LNCAP (cell line): ENCODE data around the gene SERTAD1.

Source experiments
- CTCF ChIP-seq: fragments of 450-650 bp; IDR thresholded peaks from 2 replicates; pipeline ENCODE4 v1.5.1; 2017; ENCODE audit warnings: mild to moderate bottlenecking

The SERTAD1 gene

GRCh38 chr19:40431698-40432097 lies 5.9 kb upstream of the SERTAD1 start:
- TF ChIP-seq CTCF, result no peak

GRCh38 chr19:40424637-40425449 lies 949 bp downstream of the SERTAD1 start:
- TF ChIP-seq CTCF, result no peak

- TF ChIP-seq CTCF, result no peak
Observed at GRCh38 chr19:40423938-40424337, 1.9 kb downstream of the SERTAD1 start.

- no peak for TF ChIP-seq CTCF
Observed at GRCh38 chr19:40422748-40423566, 2.8 kb downstream of the SERTAD1 start.

- no peak for TF ChIP-seq CTCF
Observed at GRCh38 chr19:40421993-40422747, 3.6 kb downstream of the SERTAD1 start.

- peak; percentile 97 for TF ChIP-seq CTCF
Observed at GRCh38 chr19:40420766-40421765, 4.7 kb downstream of the SERTAD1 start.
